ENCODE results near the gene CNMD. TPM values are rescaled to one million over a fixed set of nuclear protein-coding genes. Genes with fewer than 3 reads are reported as not detected.
"Not testable (repeated sequence)": the region's sequence is repeated elsewhere in the genome, so short reads cannot be mapped to it uniquely, and the experiment has no call there.

CNMD gene
- total RNA-seq, 1 donor from 2014 or later: 3.7 TPM

- no peaks in the 10 kb centered on the region for H3K36me3 ChIP-seq (ENCODE audit: control insufficient read depth in 3 of 3, insufficient read depth in 3 of 3, low read length in 3 of 3)
- no peaks in the 10 kb centered on the region for H3K27me3 ChIP-seq (ENCODE audit: control insufficient read depth in 3 of 3, insufficient read depth in 3 of 3, low read length in 3 of 3)
- H3K4me3 ChIP-seq (ENCODE audit: low read length in 3 of 3): no peak overlapping the region
- H3K9me3 ChIP-seq (ENCODE audit: control insufficient read depth in 3 of 3, low read length in 3 of 3): no peaks in the 10 kb centered on the region
- no peaks in the 10 kb centered on the region for H3K4me1 ChIP-seq (ENCODE audit: control insufficient read depth in 3 of 3, insufficient read depth in 3 of 3, low read length in 3 of 3)
- no peak overlapping the region for H3K27ac ChIP-seq (ENCODE audit: low read depth, low read length)
- H3K9ac ChIP-seq (ENCODE audit: low read depth in 1 of 3, low read length in 3 of 3): no peak overlapping the region
Observed at GRCh38 chr13:52726258-52726657, 13.4 kb downstream of the CNMD start.

- Histone ChIP-seq H3K4me1 (ENCODE audit: control insufficient read depth in 3 of 3, insufficient read depth in 3 of 3, low read length in 3 of 3) (no peaks in the 10 kb centered on the region), H3K4me3 (ENCODE audit: low read length in 3 of 3) (no peak overlapping the region), H3K27me3 (ENCODE audit: control insufficient read depth in 3 of 3, insufficient read depth in 3 of 3, low read length in 3 of 3) (no peaks in the 10 kb centered on the region), H3K9ac (ENCODE audit: low read depth in 1 of 3, low read length in 3 of 3) (no peak overlapping the region), H3K36me3 (ENCODE audit: control insufficient read depth in 3 of 3, insufficient read depth in 3 of 3, low read length in 3 of 3) (no peaks in the 10 kb centered on the region), H3K9me3 (ENCODE audit: control insufficient read depth in 3 of 3, low read length in 3 of 3) (no peaks in the 10 kb centered on the region), H3K27ac (ENCODE audit: low read depth, low read length) (no peak overlapping the region)
Observed at GRCh38 chr13:52725302-52725701, 14.3 kb downstream of the CNMD start.

DNA sequence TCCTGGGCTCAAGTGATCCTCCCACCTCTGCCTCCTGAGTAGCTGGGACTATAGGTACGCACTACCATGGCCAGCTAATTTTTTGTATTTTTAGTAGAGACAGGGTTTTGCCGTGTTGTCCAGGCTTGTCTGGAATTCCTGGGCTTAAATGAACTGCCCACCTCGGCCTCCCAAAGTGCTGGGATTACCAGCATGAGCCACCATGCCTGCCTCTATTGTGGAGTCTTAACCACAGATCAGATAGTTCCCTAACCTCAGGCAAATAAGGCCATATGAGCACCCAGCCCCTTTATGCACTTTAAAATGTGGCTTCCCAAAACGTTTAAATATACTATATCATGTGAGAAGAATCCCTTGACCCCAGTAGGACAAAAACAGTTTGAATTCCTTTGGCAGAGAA is 16.4 kb downstream of the CNMD start:
- Histone ChIP-seq H3K36me3 (ENCODE audit: control insufficient read depth in 3 of 3, insufficient read depth in 3 of 3, low read length in 3 of 3) (no peaks in the 10 kb centered on the region), H3K4me1 (ENCODE audit: control insufficient read depth in 3 of 3, insufficient read depth in 3 of 3, low read length in 3 of 3) (no peaks in the 10 kb centered on the region), H3K9ac (ENCODE audit: low read depth in 1 of 3, low read length in 3 of 3) (no peak overlapping the region), H3K27me3 (ENCODE audit: control insufficient read depth in 3 of 3, insufficient read depth in 3 of 3, low read length in 3 of 3) (no peaks in the 10 kb centered on the region), H3K9me3 (ENCODE audit: control insufficient read depth in 3 of 3, low read length in 3 of 3) (no peaks in the 10 kb centered on the region), H3K4me3 (ENCODE audit: low read length in 3 of 3) (no peak overlapping the region), H3K27ac (ENCODE audit: low read depth, low read length) (no peak overlapping the region)

GRCh38 chr13:52721356-52721755 is 18.3 kb downstream of the CNMD start:
- H3K4me1 ChIP-seq (ENCODE audit: control insufficient read depth in 3 of 3, insufficient read depth in 3 of 3, low read length in 3 of 3); H3K36me3 ChIP-seq (ENCODE audit: control insufficient read depth in 3 of 3, insufficient read depth in 3 of 3, low read length in 3 of 3); H3K27ac ChIP-seq (ENCODE audit: low read depth, low read length); H3K9ac ChIP-seq (ENCODE audit: low read depth in 1 of 3, low read length in 3 of 3); H3K27me3 ChIP-seq (ENCODE audit: control insufficient read depth in 3 of 3, insufficient read depth in 3 of 3, low read length in 3 of 3); H3K4me3 ChIP-seq (ENCODE audit: low read length in 3 of 3); H3K9me3 ChIP-seq (ENCODE audit: control insufficient read depth in 3 of 3, low read length in 3 of 3): not testable (repeated sequence)

DNA sequence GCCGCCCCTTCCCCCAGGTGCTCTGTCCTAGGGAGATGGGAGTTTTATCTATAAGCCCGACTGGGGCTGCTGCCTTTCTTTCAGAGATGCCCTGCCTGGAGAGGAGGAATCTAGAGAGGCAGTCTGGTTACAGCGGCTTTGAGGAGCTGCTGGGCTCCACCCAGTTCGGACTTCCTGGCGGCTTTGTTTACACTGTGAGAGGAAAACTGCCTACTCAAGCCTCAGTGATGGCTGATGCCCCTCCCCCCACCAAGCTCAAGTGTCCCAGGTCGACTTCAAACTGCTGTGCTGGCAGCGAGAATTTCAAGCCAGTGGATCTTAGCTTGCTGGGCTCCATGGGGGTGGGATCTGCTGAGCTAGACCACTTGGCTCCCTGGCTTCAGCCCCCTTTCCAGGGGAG is 18.7 kb downstream of the CNMD start:
- not testable (repeated sequence) for H3K36me3 ChIP-seq (ENCODE audit: control insufficient read depth in 3 of 3, insufficient read depth in 3 of 3, low read length in 3 of 3); H3K4me1 ChIP-seq (ENCODE audit: control insufficient read depth in 3 of 3, insufficient read depth in 3 of 3, low read length in 3 of 3); H3K27me3 ChIP-seq (ENCODE audit: control insufficient read depth in 3 of 3, insufficient read depth in 3 of 3, low read length in 3 of 3); H3K27ac ChIP-seq (ENCODE audit: low read depth, low read length); H3K9me3 ChIP-seq (ENCODE audit: control insufficient read depth in 3 of 3, low read length in 3 of 3); H3K9ac ChIP-seq (ENCODE audit: low read depth in 1 of 3, low read length in 3 of 3); H3K4me3 ChIP-seq (ENCODE audit: low read length in 3 of 3)

DNA sequence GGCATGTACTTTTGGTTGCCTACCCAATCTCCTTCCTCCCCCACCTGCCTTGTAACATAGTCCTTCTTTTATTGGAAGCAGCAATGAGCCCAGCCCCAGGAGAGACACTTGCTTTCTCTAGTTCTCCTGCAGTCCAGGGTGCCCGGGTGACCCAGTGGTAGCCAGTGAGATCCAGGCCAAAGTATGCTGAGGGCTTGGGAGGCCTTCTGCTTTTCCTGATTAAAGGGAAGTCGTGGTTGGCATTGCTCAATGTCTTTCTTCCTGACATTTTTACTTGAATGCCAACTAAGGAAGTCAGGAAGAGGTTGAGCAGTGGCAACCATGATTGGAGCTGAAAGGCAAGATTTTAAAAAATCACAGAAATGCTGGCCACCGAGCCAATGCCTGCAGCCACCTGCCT is 25.7 kb downstream of the CNMD start:
- H3K9ac ChIP-seq (ENCODE audit: low read depth in 1 of 3, low read length in 3 of 3): no peak overlapping the region
- no peaks in the 10 kb centered on the region for H3K4me1 ChIP-seq (ENCODE audit: control insufficient read depth in 3 of 3, insufficient read depth in 3 of 3, low read length in 3 of 3)
- H3K4me3 ChIP-seq (ENCODE audit: low read length in 3 of 3): no peak overlapping the region
- H3K27me3 ChIP-seq (ENCODE audit: control insufficient read depth in 3 of 3, insufficient read depth in 3 of 3, low read length in 3 of 3): no peaks in the 10 kb centered on the region
- H3K27ac ChIP-seq (ENCODE audit: low read depth, low read length): no peak overlapping the region
- no peaks in the 10 kb centered on the region for H3K9me3 ChIP-seq (ENCODE audit: control insufficient read depth in 3 of 3, low read length in 3 of 3)
- H3K36me3 ChIP-seq (ENCODE audit: control insufficient read depth in 3 of 3, insufficient read depth in 3 of 3, low read length in 3 of 3): no peaks in the 10 kb centered on the region

DNA sequence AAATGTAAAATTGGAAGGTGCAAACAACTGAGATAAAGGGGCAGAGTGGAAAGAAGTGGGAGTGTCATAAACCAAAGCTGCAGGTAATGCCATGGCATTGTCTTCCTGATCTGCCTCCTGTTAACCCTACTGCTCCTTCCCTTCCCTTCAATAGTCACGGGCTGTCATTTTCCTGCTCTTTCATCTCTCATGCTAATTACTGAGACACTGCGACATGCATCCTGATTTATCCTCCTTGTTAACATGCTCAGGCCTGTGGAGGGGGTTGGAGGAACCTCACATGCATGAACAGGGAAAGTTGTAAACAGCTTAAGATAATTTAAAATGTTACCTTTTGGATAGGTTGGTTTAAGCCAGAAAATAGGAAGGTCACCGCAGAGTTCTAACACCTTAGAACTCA is 27.2 kb downstream of the CNMD start:
- Histone ChIP-seq H3K9me3 (ENCODE audit: control insufficient read depth in 3 of 3, low read length in 3 of 3) (no peaks in the 10 kb centered on the region), H3K9ac (ENCODE audit: low read depth in 1 of 3, low read length in 3 of 3) (no peak overlapping the region), H3K27ac (ENCODE audit: low read depth, low read length) (no peak overlapping the region), H3K27me3 (ENCODE audit: control insufficient read depth in 3 of 3, insufficient read depth in 3 of 3, low read length in 3 of 3) (no peaks in the 10 kb centered on the region), H3K4me3 (ENCODE audit: low read length in 3 of 3) (no peak overlapping the region), H3K4me1 (ENCODE audit: control insufficient read depth in 3 of 3, insufficient read depth in 3 of 3, low read length in 3 of 3) (no peaks in the 10 kb centered on the region), H3K36me3 (ENCODE audit: control insufficient read depth in 3 of 3, insufficient read depth in 3 of 3, low read length in 3 of 3) (no peaks in the 10 kb centered on the region)

DNA sequence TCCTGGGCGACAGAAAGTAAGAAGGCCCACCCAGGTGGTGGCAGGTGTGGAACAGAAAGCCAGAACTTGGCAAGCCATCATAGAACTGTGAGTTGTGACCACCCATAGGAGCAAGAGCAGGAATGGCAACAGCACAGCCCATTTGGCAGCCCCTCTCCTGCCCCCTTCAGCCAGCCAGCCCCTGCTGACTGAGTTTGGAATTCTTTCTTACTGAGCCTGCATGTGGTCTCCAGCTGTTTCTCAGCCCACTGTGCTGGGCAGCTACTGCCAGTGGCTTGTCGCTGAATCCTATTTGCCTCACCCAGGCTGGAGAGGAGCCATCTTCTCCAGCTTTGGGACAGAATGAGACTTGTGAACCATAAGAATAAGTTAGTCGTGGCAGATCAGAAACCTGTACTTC is 28.3 kb downstream of the CNMD start:
- Histone ChIP-seq H3K9ac (ENCODE audit: low read depth in 1 of 3, low read length in 3 of 3) (no peak overlapping the region), H3K9me3 (ENCODE audit: control insufficient read depth in 3 of 3, low read length in 3 of 3) (no peaks in the 10 kb centered on the region), H3K4me3 (ENCODE audit: low read length in 3 of 3) (no peak overlapping the region), H3K27ac (ENCODE audit: low read depth, low read length) (no peak overlapping the region), H3K36me3 (ENCODE audit: control insufficient read depth in 3 of 3, insufficient read depth in 3 of 3, low read length in 3 of 3) (no peaks in the 10 kb centered on the region), H3K27me3 (ENCODE audit: control insufficient read depth in 3 of 3, insufficient read depth in 3 of 3, low read length in 3 of 3) (no peaks in the 10 kb centered on the region), H3K4me1 (ENCODE audit: control insufficient read depth in 3 of 3, insufficient read depth in 3 of 3, low read length in 3 of 3) (no peaks in the 10 kb centered on the region)

- not testable (repeated sequence) for H3K9me3 ChIP-seq (ENCODE audit: control insufficient read depth in 3 of 3, low read length in 3 of 3); H3K9ac ChIP-seq (ENCODE audit: low read depth in 1 of 3, low read length in 3 of 3); H3K27ac ChIP-seq (ENCODE audit: low read depth, low read length); H3K4me3 ChIP-seq (ENCODE audit: low read length in 3 of 3); H3K36me3 ChIP-seq (ENCODE audit: control insufficient read depth in 3 of 3, insufficient read depth in 3 of 3, low read length in 3 of 3); H3K27me3 ChIP-seq (ENCODE audit: control insufficient read depth in 3 of 3, insufficient read depth in 3 of 3, low read length in 3 of 3); H3K4me1 ChIP-seq (ENCODE audit: control insufficient read depth in 3 of 3, insufficient read depth in 3 of 3, low read length in 3 of 3)
Observed at GRCh38 chr13:52708266-52708665, 31.4 kb downstream of the CNMD start.

DNA sequence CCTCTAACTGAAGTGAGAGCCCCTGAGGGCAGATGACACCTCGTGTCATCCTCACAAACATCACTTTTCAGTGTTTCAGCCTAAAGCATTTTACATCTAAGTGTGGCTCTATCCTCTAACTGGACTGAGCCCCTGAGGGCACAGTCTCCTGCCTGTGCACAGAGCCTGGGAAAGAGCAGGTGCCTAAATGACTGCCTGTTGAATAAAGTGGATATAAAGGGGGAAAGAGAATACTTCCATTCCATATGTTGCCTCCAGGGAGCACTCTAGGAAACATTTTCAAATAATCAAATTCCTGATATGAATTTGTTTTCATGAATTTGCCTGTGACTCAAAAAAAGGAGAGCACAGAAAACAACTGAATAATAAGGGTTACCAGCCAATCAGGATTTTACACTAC is 32.2 kb downstream of the CNMD start:
- no peaks in the 10 kb centered on the region for H3K27me3 ChIP-seq (ENCODE audit: control insufficient read depth in 3 of 3, insufficient read depth in 3 of 3, low read length in 3 of 3)
- no peak overlapping the region for H3K4me3 ChIP-seq (ENCODE audit: low read length in 3 of 3)
- peaks cover 0 to 3% (median 0%) of the 10 kb centered on the region in 3 donors for H3K36me3 ChIP-seq (ENCODE audit: control insufficient read depth in 3 of 3, insufficient read depth in 3 of 3, low read length in 3 of 3)
- H3K9ac ChIP-seq (ENCODE audit: low read depth in 1 of 3, low read length in 3 of 3): no peak overlapping the region
- no peaks in the 10 kb centered on the region for H3K4me1 ChIP-seq (ENCODE audit: control insufficient read depth in 3 of 3, insufficient read depth in 3 of 3, low read length in 3 of 3)
- H3K9me3 ChIP-seq (ENCODE audit: control insufficient read depth in 3 of 3, low read length in 3 of 3): no peaks in the 10 kb centered on the region
- no peak overlapping the region for H3K27ac ChIP-seq (ENCODE audit: low read depth, low read length)

GRCh38 chr13:52706081-52706480 is 33.5 kb downstream of the CNMD start:
- Histone ChIP-seq H3K9me3 (ENCODE audit: control insufficient read depth in 3 of 3, low read length in 3 of 3) (no peaks in the 10 kb centered on the region), H3K9ac (ENCODE audit: low read depth in 1 of 3, low read length in 3 of 3) (no peak overlapping the region), H3K36me3 (ENCODE audit: control insufficient read depth in 3 of 3, insufficient read depth in 3 of 3, low read length in 3 of 3) (peaks cover 0 to 4% (median 0%) of the 10 kb centered on the region in 3 donors), H3K27ac (ENCODE audit: low read depth, low read length) (no peak overlapping the region), H3K4me3 (ENCODE audit: low read length in 3 of 3) (no peak overlapping the region), H3K27me3 (ENCODE audit: control insufficient read depth in 3 of 3, insufficient read depth in 3 of 3, low read length in 3 of 3) (no peaks in the 10 kb centered on the region), H3K4me1 (ENCODE audit: control insufficient read depth in 3 of 3, insufficient read depth in 3 of 3, low read length in 3 of 3) (no peaks in the 10 kb centered on the region)
